ENCODE data around the gene FAAP100. TPM values are rescaled to one million over a fixed set of nuclear protein-coding genes. Genes with fewer than 3 reads are reported as not detected.
"Not testable (repeated sequence)": the region's sequence is repeated elsewhere in the genome, so short reads cannot be mapped to it uniquely, and the experiment has no call there.

The FAAP100 gene
- total and polyA plus RNA-seq, 3 donors from 2014 or later, result 17.6 to 45.8 (median 42.6) TPM

GRCh38 chr17:81535007-81535328 lies 17.2 kb downstream of the FAAP100 start:
- TF ChIP-seq CTCF (IDR thresholded peaks at IDR 0.05), result no peak
- no peak for TF ChIP-seq POLR2A (IDR thresholded peaks at IDR 0.05)
- 80 to 90% methylated on average over 5 of the region's 5 CpGs for WGBS, 2 donors
- H3K9me3 ChIP-seq, result no peaks in the 10 kb centered on the region
- no peaks in the 10 kb centered on the region for H3K36me3 ChIP-seq (ENCODE audit: low read depth, missing control alignments)
- H3K4me3 ChIP-seq, result no peak overlapping the region
- no peaks in the 10 kb centered on the region for H3K27me3 ChIP-seq
- H3K27ac ChIP-seq, result no peak overlapping the region
- DNase-seq, result no peak
- peaks cover 6% of the 10 kb centered on the region for H3K4me1 ChIP-seq
- intact Hi-C loops (cut with DNase I; ENCODE audit: low total_unique reads), result no loop called here

- whole genome bisulfite sequencing, 2 donors, result 58 to 73% methylated on average over 5 to 6 of the region's 6 CpGs
- H3K27ac ChIP-seq, result no peak overlapping the region
- no peak for DNase-seq
- H3K27me3 ChIP-seq, result no peaks in the 10 kb centered on the region
- no peak overlapping the region for H3K4me3 ChIP-seq
- H3K4me1 ChIP-seq, result peaks cover 6% of the 10 kb centered on the region
- no peaks in the 10 kb centered on the region for H3K9me3 ChIP-seq
- H3K36me3 ChIP-seq (ENCODE audit: low read depth, missing control alignments), result no peaks in the 10 kb centered on the region
- intact Hi-C loops (cut with DNase I; ENCODE audit: low total_unique reads), result no loop called here
- TF ChIP-seq CTCF (IDR thresholded peaks at IDR 0.05), result no peak
- no peak for TF ChIP-seq POLR2A (IDR thresholded peaks at IDR 0.05)
These were observed 17.8 kb downstream of the FAAP100 start for GRCh38 chr17:81534157-81535006.

GRCh38 chr17:81533339-81534141 lies 18.6 kb downstream of the FAAP100 start:
- Histone ChIP-seq H3K4me1 (peaks cover 6% of the 10 kb centered on the region), H3K27ac (no peak overlapping the region), H3K36me3 (ENCODE audit: low read depth, missing control alignments) (no peaks in the 10 kb centered on the region), H3K9me3 (no peaks in the 10 kb centered on the region), H3K27me3 (no peaks in the 10 kb centered on the region), H3K4me3 (no peak overlapping the region)
- 80 to 83% methylated on average over 7 to 21 of the region's 21 CpGs for WGBS, 2 donors
- no peak for DNase-seq
- intact Hi-C loops (cut with DNase I; ENCODE audit: low total_unique reads), result no loop called here
- TF ChIP-seq CTCF (IDR thresholded peaks at IDR 0.05) (no peak), POLR2A (IDR thresholded peaks at IDR 0.05) (no peak)

GRCh38 chr17:81532490-81533287 lies 19.5 kb downstream of the FAAP100 start:
- no peak overlapping the region for H3K4me3 ChIP-seq
- no peaks in the 10 kb centered on the region for H3K27me3 ChIP-seq
- no peak for DNase-seq
- intact Hi-C loops (cut with DNase I; ENCODE audit: low total_unique reads), result no loop called here
- H3K9me3 ChIP-seq, result no peaks in the 10 kb centered on the region
- H3K36me3 ChIP-seq (ENCODE audit: low read depth, missing control alignments), result no peaks in the 10 kb centered on the region
- no peak for TF ChIP-seq POLR2A (IDR thresholded peaks at IDR 0.05)
- TF ChIP-seq CTCF (IDR thresholded peaks at IDR 0.05), result no peak
- WGBS, 2 donors, result 90 to 96% methylated on average over 7 to 9 of the region's 11 CpGs
- H3K27ac ChIP-seq, result no peak overlapping the region
- peaks cover 6% of the 10 kb centered on the region for H3K4me1 ChIP-seq

- H3K4me1 ChIP-seq; H3K36me3 ChIP-seq (ENCODE audit: low read depth, missing control alignments); H3K9me3 ChIP-seq; H3K27me3 ChIP-seq; H3K4me3 ChIP-seq; intact Hi-C loops (cut with DNase I; ENCODE audit: low total_unique reads); H3K27ac ChIP-seq; DNase-seq: not testable (repeated sequence)
- WGBS, 2 donors, result 85 to 90% methylated on average over 3 of the region's 3 CpGs
These were observed 20.2 kb downstream of the FAAP100 start for GRCh38 chr17:81531998-81532404.

- intact Hi-C loops (cut with DNase I; ENCODE audit: low total_unique reads); DNase-seq; H3K27ac ChIP-seq; H3K36me3 ChIP-seq (ENCODE audit: low read depth, missing control alignments); H3K4me3 ChIP-seq; H3K4me1 ChIP-seq; H3K9me3 ChIP-seq; H3K27me3 ChIP-seq: not testable (repeated sequence)
- 78 to 79% methylated on average over 6 of the region's 6 CpGs for WGBS, 2 donors
These were observed 21.1 kb downstream of the FAAP100 start for GRCh38 chr17:81531013-81531412.
